WTC11 (cell line): ENCODE measurements around the gene POU3F1.

Source experiments
- ATF3 ChIP-seq: sonication (generic); formaldehyde crosslinking; conservative IDR thresholded peaks from 2 replicates; pipeline ENCODE4 v1.8.1; 2022; ENCODE audit warnings: mild to moderate bottlenecking, missing genetic modification reagents
- CTCF ChIP-seq: fragments of 200-600 bp; IDR thresholded peaks from 2 replicates; pipeline ENCODE4 v1.8.0; 2022; ENCODE audit warnings: antibody characterized with exemption
- ELF4 ChIP-seq: sonication (generic); formaldehyde crosslinking; IDR thresholded peaks from 2 replicates; pipeline ENCODE4 v1.8.1; 2022; ENCODE audit warnings: low read depth, mild to moderate bottlenecking, moderate library complexity, missing genetic modification reagents
- ETV6 ChIP-seq: sonication (generic); formaldehyde crosslinking; IDR thresholded peaks from 2 replicates; pipeline ENCODE4 v1.8.1; 2022; ENCODE audit warnings: mild to moderate bottlenecking, missing genetic modification reagents
- HMGXB4 ChIP-seq: sonication (generic); formaldehyde crosslinking; IDR thresholded peaks from 2 replicates; pipeline ENCODE4 v1.8.1; 2023; ENCODE audit warnings: mild to moderate bottlenecking, moderate library complexity, missing genetic modification reagents
- MAX ChIP-seq: sonication (generic); formaldehyde crosslinking; IDR thresholded peaks from 2 replicates; pipeline ENCODE4 v1.8.0; 2022; ENCODE audit warnings: mild to moderate bottlenecking, missing genetic modification reagents
- MLX ChIP-seq: sonication (generic); formaldehyde crosslinking; IDR thresholded peaks from 2 replicates; pipeline ENCODE4 v1.8.1; 2023; ENCODE audit warnings: mild to moderate bottlenecking, missing genetic modification reagents, moderate library complexity
- NR2C2 ChIP-seq: sonication (generic); formaldehyde crosslinking; IDR thresholded peaks from 2 replicates; pipeline ENCODE4 v1.8.0; 2022; ENCODE audit warnings: mild to moderate bottlenecking, missing genetic modification reagents
- USF2 ChIP-seq: sonication (generic); formaldehyde crosslinking; IDR thresholded peaks from 2 replicates; pipeline ENCODE4 v1.8.1; 2023; ENCODE audit warnings: mild to moderate bottlenecking, missing genetic modification reagents, moderate library complexity
- ZNF317 ChIP-seq: sonication (generic); formaldehyde crosslinking; IDR thresholded peaks from 2 replicates; pipeline ENCODE4 v1.8.1; 2023; ENCODE audit warnings: low read depth, mild to moderate bottlenecking, moderate library complexity, missing genetic modification reagents, borderline replicate concordance
- ZSCAN18 ChIP-seq: fragments of 250-450 bp; sonication (Bioruptor Pico); IDR thresholded peaks from 2 replicates; pipeline ENCODE4 v2.1.2; 2022; ENCODE audit warnings: mild to moderate bottlenecking, moderate library complexity

GRCh38 chr1:38088791-38089190 lies 42.2 kb upstream of the POU3F1 start:
- no peak for TF ChIP-seq CTCF
- TF ChIP-seq HMGXB4 (CRISPR knock-in tag): no peak
- TF ChIP-seq NR2C2 (CRISPR knock-in tag): no peak
- TF ChIP-seq USF2 (CRISPR knock-in tag): no peak
- TF ChIP-seq MAX (CRISPR knock-in tag): no peak
- TF ChIP-seq MLX: no peak
- no peak for TF ChIP-seq ZNF317 (CRISPR knock-in tag)
- no peak for TF ChIP-seq ATF3 (CRISPR knock-in tag)
- no peak for TF ChIP-seq ETV6 (CRISPR knock-in tag)
- TF ChIP-seq ELF4 (CRISPR knock-in tag): no peak
- no peak for TF ChIP-seq ZSCAN18 (CRISPR knock-in tag)
